ENCODE data around the gene P2RX7.
"Not testable (repeated sequence)": the region's sequence is repeated elsewhere in the genome, so short reads cannot be mapped to it uniquely, and the experiment has no call there.

P2RX7 gene

GRCh38 chr12:121205491-121205890 is 72.8 kb downstream of the P2RX7 start:
- DNase-seq (ENCODE audit: low spot score) = no peak
- ChIA-PET CTCF (no interaction called here), POLR2A (ENCODE audit: low non-redundant PET) (no interaction called here)
- TF ChIP-seq, protein P1, sequence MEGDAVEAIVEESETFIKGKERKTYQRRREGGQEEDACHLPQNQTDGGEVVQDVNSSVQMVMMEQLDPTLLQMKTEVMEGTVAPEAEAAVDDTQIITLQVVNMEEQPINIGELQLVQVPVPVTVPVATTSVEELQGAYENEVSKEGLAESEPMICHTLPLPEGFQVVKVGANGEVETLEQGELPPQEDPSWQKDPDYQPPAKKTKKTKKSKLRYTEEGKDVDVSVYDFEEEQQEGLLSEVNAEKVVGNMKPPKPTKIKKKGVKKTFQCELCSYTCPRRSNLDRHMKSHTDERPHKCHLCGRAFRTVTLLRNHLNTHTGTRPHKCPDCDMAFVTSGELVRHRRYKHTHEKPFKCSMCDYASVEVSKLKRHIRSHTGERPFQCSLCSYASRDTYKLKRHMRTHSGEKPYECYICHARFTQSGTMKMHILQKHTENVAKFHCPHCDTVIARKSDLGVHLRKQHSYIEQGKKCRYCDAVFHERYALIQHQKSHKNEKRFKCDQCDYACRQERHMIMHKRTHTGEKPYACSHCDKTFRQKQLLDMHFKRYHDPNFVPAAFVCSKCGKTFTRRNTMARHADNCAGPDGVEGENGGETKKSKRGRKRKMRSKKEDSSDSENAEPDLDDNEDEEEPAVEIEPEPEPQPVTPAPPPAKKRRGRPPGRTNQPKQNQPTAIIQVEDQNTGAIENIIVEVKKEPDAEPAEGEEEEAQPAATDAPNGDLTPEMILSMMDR (conservative IDR thresholded peaks at IDR 0.05; ENCODE audit: low read depth) = no peak
- no peak overlapping the region for H3K27ac ChIP-seq

GRCh38 chr12:121208571-121208970 is 75.9 kb downstream of the P2RX7 start:
- H3K27ac ChIP-seq; CTCF ChIA-PET; DNase-seq (ENCODE audit: low spot score); POLR2A ChIA-PET (ENCODE audit: low non-redundant PET): not testable (repeated sequence)

DNA sequence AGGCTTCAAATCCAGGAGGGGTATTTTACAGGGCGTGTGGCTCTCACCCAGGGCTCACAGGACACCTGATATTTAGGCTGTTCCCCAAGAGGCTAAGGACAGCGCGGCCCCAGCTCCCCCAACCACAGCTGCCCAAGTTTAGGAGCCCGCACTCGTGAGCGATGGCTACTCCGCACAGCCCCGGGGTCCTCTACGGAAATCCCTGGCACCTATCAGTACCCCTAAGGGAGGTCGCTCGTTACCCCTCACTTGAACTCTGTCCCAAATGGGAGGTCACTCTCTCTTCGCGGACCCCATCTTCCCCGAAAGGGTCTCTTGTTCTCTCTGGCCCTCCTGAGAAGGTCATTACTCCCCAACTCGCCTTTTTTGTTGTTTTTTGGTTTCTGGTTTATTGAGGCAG is 76.5 kb downstream of the P2RX7 start:
- CTCF ChIA-PET = no interaction called here
- POLR2A ChIA-PET (ENCODE audit: low non-redundant PET) = no interaction called here

GRCh38 chr12:121209624-121210572 is 77.2 kb downstream of the P2RX7 start, which contains the start of gene P2RX4:
Gene P2RX4 (plus strand): TSS chr12:121210129. CDS start chr12:121210165, 36 bp downstream.
- peak; percentile 41 for DNase-seq (ENCODE audit: low spot score)
- ChIA-PET CTCF (interaction anchor here (0.6 kb wide), 1 partner anchor 82 kb away, joined by 4 read pairs; no protein-coding TSS in a partner anchor), POLR2A (ENCODE audit: low non-redundant PET) (no interaction called here)
- TF ChIP-seq, protein P1 (conservative IDR thresholded peaks at IDR 0.05; ENCODE audit: low read depth) = peak; percentile 41
- peak within 1 kb of the TSS; percentile 66 for H3K27ac ChIP-seq

More for the DNA sequence above, 76.5 kb downstream of the P2RX7 start:
- TF ChIP-seq, protein P1 (conservative IDR thresholded peaks at IDR 0.05; ENCODE audit: low read depth) = no peak
- no peak for DNase-seq (ENCODE audit: low spot score)
- no peak overlapping the region for H3K27ac ChIP-seq

DNA sequence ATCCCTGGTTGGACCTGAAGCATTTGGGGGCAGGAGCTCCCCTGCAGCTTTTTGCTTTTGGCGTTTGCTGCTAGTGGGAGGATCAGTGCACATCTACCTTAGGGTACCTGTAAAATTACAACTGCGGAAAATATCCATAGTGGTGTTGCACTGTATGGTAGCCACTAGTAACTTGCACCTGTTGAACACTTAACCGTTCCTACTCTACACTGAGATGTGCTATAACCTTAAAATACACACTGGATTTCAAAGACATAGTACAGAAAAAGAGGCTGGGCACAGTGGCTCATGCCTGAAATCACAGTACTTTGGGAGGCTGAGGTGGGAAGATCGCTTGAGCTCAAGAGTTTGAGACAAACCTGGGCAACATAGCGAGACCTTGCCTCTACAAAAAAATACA is 80.2 kb downstream of the P2RX7 start:
- no peak for DNase-seq (ENCODE audit: low spot score)
- ChIA-PET CTCF (interaction anchor here (0.6 kb wide), 1 partner anchor 822 kb away, joined by 4 read pairs; no protein-coding TSS in a partner anchor), POLR2A (ENCODE audit: low non-redundant PET) (no interaction called here)

DNA sequence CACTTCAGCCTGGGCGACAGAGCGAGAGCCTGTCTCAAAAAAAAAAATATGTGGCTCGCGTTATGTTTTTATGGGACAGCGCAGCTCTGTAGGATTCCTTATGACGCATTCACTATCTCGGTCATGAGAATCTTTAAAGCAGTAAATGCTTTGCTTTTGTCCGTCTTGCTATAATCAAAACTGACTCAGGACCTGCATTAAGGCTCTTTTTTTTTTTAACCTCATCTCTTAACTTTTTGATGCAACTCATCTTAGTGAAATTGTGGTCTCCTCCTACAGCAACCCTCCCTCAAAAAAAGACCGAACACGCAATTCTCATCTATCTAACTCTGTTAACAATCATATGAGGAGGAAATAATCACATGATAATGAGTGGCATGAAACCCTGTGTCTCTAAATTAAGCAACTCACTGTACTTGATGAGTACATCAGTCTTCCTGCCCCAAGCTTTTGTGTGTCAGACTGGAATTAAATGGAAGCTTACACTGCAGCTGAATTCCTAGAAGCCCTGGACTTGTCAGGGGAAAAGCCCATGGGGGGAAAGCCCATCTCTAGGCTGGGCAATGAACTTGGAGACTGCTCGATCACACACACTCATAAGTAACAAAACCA is 81.6 kb downstream of the P2RX7 start:
- CTCF ChIA-PET = interaction anchor here (0.6 to 1.0 kb wide), 2 partner anchors 10 to 65 kb away, joined by 3 read pairs; no protein-coding TSS in a partner anchor
- H3K27ac ChIP-seq = no peak overlapping the region
- TF ChIP-seq, protein P1 (conservative IDR thresholded peaks at IDR 0.05; ENCODE audit: low read depth) = no peak
- DNase-seq (ENCODE audit: low spot score) = no peak
- POLR2A ChIA-PET (ENCODE audit: low non-redundant PET) = interaction anchor here (0.7 kb wide), 1 partner anchor 135 kb away, joined by 3 read pairs; no protein-coding TSS in a partner anchor

More for the DNA sequence above, 80.2 kb downstream of the P2RX7 start:
- H3K27ac ChIP-seq = no peak overlapping the region
- TF ChIP-seq, protein P1 (conservative IDR thresholded peaks at IDR 0.05; ENCODE audit: low read depth) = no peak
